IMR-90 (cell line): ENCODE results near the gene SARDH. TPM values are rescaled to one million over a fixed set of nuclear protein-coding genes. Genes with fewer than 3 reads are reported as not detected.

Experiments
- ATAC-seq: fragments of 200-7000 bp; cut with Tn5 transposase; 2 replicates; pipeline ENCODE4 v1.9.1; 2020; ENCODE audit warnings: low read depth, mild to moderate bottlenecking, moderate library complexity
- BruUV-seq: library from RNA; stranded (reverse); fragments of 400-500 nt; replicated peaks from 2 replicates; lab custom pipeline; 2021; lab: Mats Ljungman, UMichigan
- CTCF ChIA-PET: fragments of 300-600 bp; formaldehyde crosslinking; extraction: SDS; loops from one replicate; lab custom pipeline; 2021; ENCODE audit warnings: antibody characterized with exemption; lab: Yijun Ruan, JAX
- POLR2A ChIA-PET: fragments of 300-600 bp; sonication (Branson Sonifier 250); formaldehyde crosslinking; loops from one replicate; lab custom pipeline; 2022; ENCODE audit warnings: antibody characterized with exemption; ENCODE audit not compliant: unreplicated experiment; lab: Charles Lee
- DNase-seq: peaks from one replicate; pipeline ENCODE4 v3.0.0; 2013
- H2AFZ ChIP-seq: replicated peaks from 2 replicates; pipeline ENCODE3; 2013; ENCODE audit warnings: low read length, mild to moderate bottlenecking; ENCODE audit not compliant: poor library complexity
- H2AK5ac ChIP-seq: 2 replicates; pipeline ENCODE4 v1.6.1; 2013; ENCODE audit warnings: low read depth, low read length, inconsistent platforms
- H2AK9ac ChIP-seq: replicated peaks from 2 replicates; pipeline ENCODE3; 2013; ENCODE audit warnings: mild to moderate bottlenecking, low read depth, low read length, moderate library complexity; ENCODE audit not compliant: poor library complexity
- H2BK120ac ChIP-seq: 2 replicates; pipeline ENCODE4 v1.6.1; 2013; ENCODE audit warnings: low read depth, low read length, inconsistent platforms
- H2BK15ac ChIP-seq: 3 replicates; pipeline ENCODE4 v1.6.1; 2013; ENCODE audit warnings: low read depth, low read length, inconsistent platforms
- H2BK20ac ChIP-seq: 2 replicates; pipeline ENCODE4 v1.6.1; 2013; ENCODE audit warnings: low read depth, mild to moderate bottlenecking, inconsistent platforms, low read length, moderate library complexity
- H2BK5ac ChIP-seq: 2 replicates; pipeline ENCODE4 v1.6.1; 2013; ENCODE audit warnings: mild to moderate bottlenecking, low read depth, low read length, inconsistent platforms; ENCODE audit not compliant: poor library complexity, severe bottlenecking
- H3K14ac ChIP-seq: replicated peaks from 2 replicates; pipeline ENCODE4 v1.6.1; 2013; ENCODE audit warnings: low read depth, low read length, inconsistent platforms
- H3K18ac ChIP-seq: 2 replicates; pipeline ENCODE4 v1.6.1; 2013; ENCODE audit warnings: low read depth, low read length, control low read depth
- H3K23ac ChIP-seq: 2 replicates; pipeline ENCODE4 v1.6.1; 2013; ENCODE audit warnings: low read depth, low read length, inconsistent platforms
- H3K27ac ChIP-seq: 2 replicates; pipeline ENCODE4 v1.5.1; 2013; ENCODE audit warnings: mild to moderate bottlenecking, control low read depth, low read length; ENCODE audit not compliant: insufficient read depth
- H3K27me3 ChIP-seq: 2 replicates; pipeline ENCODE4 v1.6.1; 2013; ENCODE audit warnings: low read length; ENCODE audit not compliant: control insufficient read depth, insufficient read depth
- H3K36me3 ChIP-seq: 2 replicates; pipeline ENCODE4 v1.6.1; 2013; ENCODE audit warnings: low read length, mixed read lengths; ENCODE audit not compliant: control insufficient read depth, insufficient read depth
- H3K4ac ChIP-seq: 2 replicates; pipeline ENCODE4 v1.6.1; 2013; ENCODE audit warnings: low read depth, low read length, inconsistent platforms
- H3K4me1 ChIP-seq: 2 replicates; pipeline ENCODE4 v1.6.1; 2013; ENCODE audit warnings: low read length, mixed read lengths; ENCODE audit not compliant: control insufficient read depth, insufficient read depth
- H3K4me2 ChIP-seq: 2 replicates; pipeline ENCODE4 v1.6.1; 2013; ENCODE audit warnings: low read depth, mild to moderate bottlenecking, control low read depth, low read length, moderate library complexity
- H3K4me3 ChIP-seq: 2 replicates; pipeline ENCODE4 v1.5.1; 2013; ENCODE audit warnings: low read depth, mild to moderate bottlenecking, control low read depth, low read length, moderate library complexity; ENCODE audit not compliant: insufficient read depth
- H3K56ac ChIP-seq: 2 replicates; pipeline ENCODE4 v1.6.1; 2013; ENCODE audit warnings: low read length, inconsistent platforms; ENCODE audit not compliant: insufficient read depth; ENCODE audit errors: extremely low read depth
- H3K79me1 ChIP-seq, 2 experiments: 2 replicates each; pipeline ENCODE4 v1.6.1; 2013; ENCODE audit warnings: low read length in 2 of 2, inconsistent platforms in 1 of 2, low read depth in 1 of 2
- H3K9ac ChIP-seq: 2 replicates; pipeline ENCODE4 v1.6.1; 2013; ENCODE audit warnings: low read depth, low read length, control low read depth
- H3K9me1 ChIP-seq: 2 replicates; pipeline ENCODE4 v1.6.1; 2013; ENCODE audit warnings: low read length, inconsistent platforms; ENCODE audit not compliant: insufficient read depth
- H3K9me3 ChIP-seq: 2 replicates; pipeline ENCODE4 v1.6.1; 2013; ENCODE audit warnings: low read length; ENCODE audit not compliant: control insufficient read depth, insufficient read depth
- H4K20me1 ChIP-seq: 2 replicates; pipeline ENCODE4 v1.6.1; 2013; ENCODE audit warnings: low read length, inconsistent platforms; ENCODE audit not compliant: insufficient read depth
- H4K5ac ChIP-seq: 2 replicates; pipeline ENCODE4 v1.6.1; 2013; ENCODE audit warnings: mild to moderate bottlenecking, low read depth, low read length, control low read depth
- H4K8ac ChIP-seq, 2 experiments: 2 replicates each; pipeline ENCODE4 v1.6.1; 2013; ENCODE audit warnings: low read depth in 2 of 2, low read length in 2 of 2, control low read depth in 1 of 2, inconsistent platforms in 1 of 2
- H4K91ac ChIP-seq: 2 replicates; pipeline ENCODE4 v1.6.1; 2013; ENCODE audit warnings: low read depth, low read length, inconsistent platforms; ENCODE audit not compliant: insufficient read depth
- BHLHE40 ChIP-seq: fragments of 150-350 bp; IDR thresholded peaks from 2 replicates; pipeline ENCODE4 v1.6.1; 2016; ENCODE audit warnings: mild to moderate bottlenecking, low read depth, low read length
- CEBPB ChIP-seq: IDR thresholded peaks from 2 replicates; pipeline ENCODE4 v1.6.1; 2012; ENCODE audit warnings: low read depth, low read length, improper control_type of control experiment
- CHD1 ChIP-seq: IDR thresholded peaks from 2 replicates; pipeline ENCODE4 v1.6.1; 2012; ENCODE audit warnings: low read depth, low read length, improper control_type of control experiment
- FOS ChIP-seq: fragments of 150-350 bp; IDR thresholded peaks from 2 replicates; pipeline ENCODE4 v1.6.1; 2016; ENCODE audit warnings: low read depth, low read length
- MAZ ChIP-seq: IDR thresholded peaks from 2 replicates; pipeline ENCODE4 v1.6.1; 2012; ENCODE audit warnings: low read depth, mild to moderate bottlenecking, low read length, improper control_type of control experiment, moderate library complexity, borderline replicate concordance
- MXI1 ChIP-seq: IDR thresholded peaks from 2 replicates; pipeline ENCODE4 v1.6.1; 2012; ENCODE audit warnings: low read depth, mild to moderate bottlenecking, low read length, moderate library complexity, borderline replicate concordance
- RAD21 ChIP-seq: IDR thresholded peaks from 2 replicates; pipeline ENCODE4 v1.6.1; 2012; ENCODE audit warnings: low read length, improper control_type of control experiment
- RCOR1 ChIP-seq: IDR thresholded peaks from 2 replicates; pipeline ENCODE4 v1.6.1; 2012; ENCODE audit warnings: mild to moderate bottlenecking, low read length, improper control_type of control experiment; ENCODE audit not compliant: insufficient replicate concordance
- RFX5 ChIP-seq: IDR thresholded peaks from 2 replicates; pipeline ENCODE4 v1.8.0; 2012; ENCODE audit warnings: low read depth, mild to moderate bottlenecking, low read length, moderate library complexity
- SMC3 ChIP-seq: fragments of 150-350 bp; IDR thresholded peaks from 2 replicates; pipeline ENCODE4 v1.6.1; 2016; ENCODE audit warnings: low read depth, mild to moderate bottlenecking, antibody characterized with exemption, low read length, moderate library complexity
- WGBS, 2 experiments: methylation state at CpG; one replicate each; pipeline versions ENCODE4 v1.1.5 to v1.1.7; 2013; ENCODE audit warnings: missing lambda C conversion rate in 2 of 2; ENCODE audit not compliant: insufficient read length in 1 of 2; ENCODE audit errors: extremely low coverage in 2 of 2; 5-methylcytosine and 5-hydroxymethylcytosine counted together
- dilution Hi-C: fragments of 300-500 bp; cut with HindIII; formaldehyde crosslinking; loops from one replicate; pipeline ENCODE4 v1.14.3; 2018; ENCODE audit warnings: low sequenced_read_pairs; ENCODE audit not compliant: unreplicated experiment
- in situ Hi-C: fragments of 300-500 bp; cut with MboI; formaldehyde crosslinking; loops from 3 replicates; pipeline ENCODE4 v1.14.3; 2019; ENCODE audit warnings: low sequenced_read_pairs, inconsistent platforms, mixed read lengths
- intact Hi-C: fragments of 100-400 bp; cut with micrococcal nuclease; formaldehyde crosslinking; loops from 2 replicates; pipeline ENCODE4 v1.10.0; 2022
- polyA plus RNA-seq, 3 experiments: library from polyadenylated mRNA; depleted of rRNA; stranded (reverse); fragments of >200 nt; gene quantifications; 2 replicates each; pipeline ENCODE4 v1.2.3, GENCODE V29; 2012; ENCODE audit warnings: low replicate concordance in 1 of 3
- total RNA-seq: library from RNA; depleted of rRNA; stranded (reverse); fragments of >200 nt; gene quantifications from 2 replicates; pipeline ENCODE4 v1.2.3, GENCODE V29; 2012
- TF ChIP-seq, protein P1 (sequence below): fragments of 150-350 bp; IDR thresholded peaks from 2 replicates; pipeline ENCODE4 v1.6.1; 2017; ENCODE audit warnings: mild to moderate bottlenecking, antibody characterized with exemption, low read length, low read depth
- TF ChIP-seq, protein P2 (sequence below): conservative IDR thresholded peaks from 2 replicates; pipeline ENCODE4 v1.5.1; 2012; ENCODE audit warnings: mild to moderate bottlenecking, low read depth, low read length, improper control_type of control experiment

Gene SARDH
- total and polyA plus RNA-seq, 2 of the 4 experiments (the other 2 are of a cell fraction), result 5.0 to 7.5 TPM

GRCh38 chr9:133774799-133775198 lies 36.6 kb upstream of the SARDH start:
- POLR2A ChIA-PET, result no interaction called here

More at GRCh38 chr9:133774799-133775198, 36.6 kb upstream of the SARDH start:
- Histone ChIP-seq H3K4ac (peak overlapping the region; percentile 55; the same call in 1 of the 2 replicates), H3K4me2 (no peak overlapping the region), H4K5ac (no peak overlapping the region), H2BK20ac (0 out of 2 replicates have a peak overlapping the region, but pooled peaks have one; percentile 5), H2BK120ac (peak overlapping the region; percentile 16; the same call in 1 of the 2 replicates), H3K27ac (no peak overlapping the region), H3K4me1 (peaks cover 4% of the 10 kb centered on the region; the same call in 1 of the 2 replicates), H3K14ac (no peak overlapping the region), H3K9ac (no peak overlapping the region), H4K8ac (no peak overlapping the region), H3K23ac (no peak overlapping the region), H3K4me3 (no peak overlapping the region), H3K9me1 (no peaks in the 10 kb centered on the region; the same call in 1 of the 2 replicates), H4K20me1 (peaks cover 8% of the 10 kb centered on the region; the same call in 1 of the 2 replicates), H3K56ac (no peak overlapping the region), H2AFZ (no peak overlapping the region), H2BK5ac (peak overlapping the region; percentile 32), H3K18ac (no peak overlapping the region), H2AK9ac (no peak overlapping the region), H3K79me1 (no peaks in the 10 kb centered on the region; a peak in 1 of 4 replicates), H3K36me3 (peaks cover 60% of the 10 kb centered on the region), H3K27me3 (no peaks in the 10 kb centered on the region), H3K9me3 (no peaks in the 10 kb centered on the region), H2BK15ac (no peak overlapping the region; the same call in 2 of the 3 replicates), H2AK5ac (no peak overlapping the region), H4K91ac (peak overlapping the region; percentile 18; the same call in 1 of the 2 replicates)
- no TSS peak for BruUV-seq
- intact Hi-C loops (no loop called here), dilution Hi-C loops (loop anchor here (25.0 kb wide), 1 partner anchor 238 kb away; no protein-coding TSS in a partner anchor), in situ Hi-C loops (loop anchor here (25.0 kb wide), 1 partner anchor 363 kb away; the partner anchor contains the start of gene WDR5)
- CTCF ChIA-PET, result no interaction called here
- 97% methylated on average over 11 of the region's 16 CpGs; no CpG with 5 or more reads in 1 of the 2 experiments for WGBS, 2 experiments
- TF ChIP-seq BHLHE40, result no peak
- TF ChIP-seq RAD21, result no peak
- no peak for TF ChIP-seq CEBPB
- no peak for TF ChIP-seq MXI1
- TF ChIP-seq CHD1, result no peak
- TF ChIP-seq SMC3, result no peak
- no peak for TF ChIP-seq FOS
- no peak for TF ChIP-seq RCOR1
- TF ChIP-seq, protein P1, sequence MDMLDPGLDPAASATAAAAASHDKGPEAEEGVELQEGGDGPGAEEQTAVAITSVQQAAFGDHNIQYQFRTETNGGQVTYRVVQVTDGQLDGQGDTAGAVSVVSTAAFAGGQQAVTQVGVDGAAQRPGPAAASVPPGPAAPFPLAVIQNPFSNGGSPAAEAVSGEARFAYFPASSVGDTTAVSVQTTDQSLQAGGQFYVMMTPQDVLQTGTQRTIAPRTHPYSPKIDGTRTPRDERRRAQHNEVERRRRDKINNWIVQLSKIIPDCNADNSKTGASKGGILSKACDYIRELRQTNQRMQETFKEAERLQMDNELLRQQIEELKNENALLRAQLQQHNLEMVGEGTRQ, result no peak
- no peak for TF ChIP-seq RFX5
- no peak for TF ChIP-seq MAZ
- TF ChIP-seq, protein P2, sequence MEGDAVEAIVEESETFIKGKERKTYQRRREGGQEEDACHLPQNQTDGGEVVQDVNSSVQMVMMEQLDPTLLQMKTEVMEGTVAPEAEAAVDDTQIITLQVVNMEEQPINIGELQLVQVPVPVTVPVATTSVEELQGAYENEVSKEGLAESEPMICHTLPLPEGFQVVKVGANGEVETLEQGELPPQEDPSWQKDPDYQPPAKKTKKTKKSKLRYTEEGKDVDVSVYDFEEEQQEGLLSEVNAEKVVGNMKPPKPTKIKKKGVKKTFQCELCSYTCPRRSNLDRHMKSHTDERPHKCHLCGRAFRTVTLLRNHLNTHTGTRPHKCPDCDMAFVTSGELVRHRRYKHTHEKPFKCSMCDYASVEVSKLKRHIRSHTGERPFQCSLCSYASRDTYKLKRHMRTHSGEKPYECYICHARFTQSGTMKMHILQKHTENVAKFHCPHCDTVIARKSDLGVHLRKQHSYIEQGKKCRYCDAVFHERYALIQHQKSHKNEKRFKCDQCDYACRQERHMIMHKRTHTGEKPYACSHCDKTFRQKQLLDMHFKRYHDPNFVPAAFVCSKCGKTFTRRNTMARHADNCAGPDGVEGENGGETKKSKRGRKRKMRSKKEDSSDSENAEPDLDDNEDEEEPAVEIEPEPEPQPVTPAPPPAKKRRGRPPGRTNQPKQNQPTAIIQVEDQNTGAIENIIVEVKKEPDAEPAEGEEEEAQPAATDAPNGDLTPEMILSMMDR, result no peak
- no peak for ATAC-seq
- DNase-seq, result no peak
